Esophagus squamous epithelium (tissue), 4 donors: ENCODE data around the gene SLC1A7.

Source experiments
- CTCF ChIP-seq, 6 experiments: fragments of 450-650 bp in 4 of 6; fragments of 200-600 bp in 2 of 6; sonication (generic) in 2 of 6; IDR thresholded peaks; one replicate each; pipeline ENCODE4 v1.5.1; 2016 to 2019; ENCODE audit warnings: antibody characterized with exemption in 6 of 6, mild to moderate bottlenecking in 4 of 6, moderate library complexity in 4 of 6
- POLR2A ChIP-seq, 4 donors: fragments of 450-650 bp; IDR thresholded peaks; one replicate each; pipeline ENCODE4 v1.6.1; 2017; ENCODE audit warnings: antibody characterized with exemption in 4 of 4, mild to moderate bottlenecking in 4 of 4, moderate library complexity in 3 of 4

- TF ChIP-seq POLR2A (IDR thresholded peaks at IDR 0.05) (no peak), CTCF (IDR thresholded peaks at IDR 0.05) (no peak)
Observed at GRCh38 chr1:53082826-53083455, 59.5 kb downstream of the SLC1A7 start.
